K562 (cell line): ENCODE data around the gene ADGRD1. TPM values are rescaled to one million over a fixed set of nuclear protein-coding genes. Genes with fewer than 3 reads are reported as not detected.

Source experiments
- ARID2 ChIP-seq: fragments of 450-650 bp; IDR thresholded peaks from 2 replicates; pipeline ENCODE4 v1.6.1; 2017; ENCODE audit warnings: antibody characterized with exemption, mild to moderate bottlenecking
- CBX5 ChIP-seq: IDR thresholded peaks from 2 replicates; pipeline ENCODE4 v1.6.1; 2014; ENCODE audit warnings: low read depth, borderline replicate concordance
- HNRNPH1 ChIP-seq: fragments of 200-400 bp; formaldehyde crosslinking; optimal IDR thresholded peaks from 2 replicates; pipeline ENCODE3; 2017; ENCODE audit warnings: low read depth, mild to moderate bottlenecking, low read length, moderate library complexity
- JUN ChIP-seq, 2 experiments: sonication (generic) in 1 of 2; formaldehyde crosslinking in 1 of 2; IDR thresholded peaks; 2 replicates each; pipeline versions ENCODE4 v1.6.1 to v1.8.0; 2012 to 2022; ENCODE audit warnings: borderline replicate concordance in 2 of 2, mild to moderate bottlenecking in 2 of 2, improper control_type of control experiment in 1 of 2, low read depth in 1 of 2, low read length in 1 of 2, missing genetic modification reagents in 1 of 2
- KHSRP ChIP-seq: fragments of 450-650 bp; IDR thresholded peaks from 2 replicates; pipeline ENCODE4 v1.6.1; 2017
- POLR2H ChIP-seq: IDR thresholded peaks from 2 replicates; pipeline ENCODE4 v1.6.1; 2016; ENCODE audit warnings: missing genetic modification characterization, low read depth, mild to moderate bottlenecking, control low read depth, missing compliant biosample characterization, moderate library complexity
- STAT5B ChIP-seq: fragments of 250-450 bp; sonication (Bioruptor Pico); IDR thresholded peaks from 2 replicates; pipeline ENCODE4 v1.8.0; 2021; ENCODE audit warnings: mild to moderate bottlenecking, inconsistent platforms
- TEAD1 ChIP-seq, 2 experiments: fragments of 450-650 bp in 1 of 2; sonication (generic) in 1 of 2; formaldehyde crosslinking; IDR thresholded peaks; 2 replicates each; pipeline versions ENCODE4 v1.4.0 to v1.8.0; 2020 to 2022; ENCODE audit warnings: mild to moderate bottlenecking in 2 of 2, missing genetic modification reagents in 1 of 2
- ZC3H4 ChIP-seq: sonication (generic); formaldehyde crosslinking; IDR thresholded peaks from 2 replicates; pipeline ENCODE4 v1.9.0; 2021; ENCODE audit warnings: missing genetic modification reagents, borderline replicate concordance
- polyA plus RNA-seq, 8 experiments: library from polyadenylated mRNA; depleted of rRNA in 4 of 8; stranded (reverse) in 5 of 8; unstranded in 3 of 8; fragments of >200 nt; fragmentation: Nextera tagmentation in 2 of 8; fragmentation: Illumina TruSeq in 1 of 8; extraction: Ambion mirVana in 2 of 8; extraction: Trizol in 1 of 8; gene quantifications; 2 replicates each; pipeline versions ENCODE4 v1.2.1 to v1.2.3, GENCODE V29; 2011 to 2014; ENCODE audit warnings: inconsistent platforms in 1 of 8, missing spikeins in 1 of 8
- total RNA-seq, 7 experiments: library from RNA; depleted of rRNA in 6 of 7; stranded (reverse); fragments of >200 nt in 6 of 7; fragmentation: Illumina TruSeq in 2 of 7; extraction: Trizol in 2 of 7; gene quantifications; 2 replicates each; pipeline versions ENCODE4 v1.2.1 to v1.2.3, GENCODE V29; 2011 to 2021; ENCODE audit warnings: low replicate concordance in 1 of 7
- TF ChIP-seq, protein P1 (sequence below): IDR thresholded peaks from 3 replicates; pipeline ENCODE4 v1.6.1; 2011; ENCODE audit warnings: borderline replicate concordance, mild to moderate bottlenecking, moderate library complexity; ENCODE audit not compliant: insufficient read length; ENCODE audit errors: extremely low read depth

Gene ADGRD1
- total and polyA plus RNA-seq, 9 of the 15 experiments (the other 6 are each of a cell fraction or from before 2014, with no cell fraction given) = 1.7 to 11.7 (median 3.3) TPM

DNA sequence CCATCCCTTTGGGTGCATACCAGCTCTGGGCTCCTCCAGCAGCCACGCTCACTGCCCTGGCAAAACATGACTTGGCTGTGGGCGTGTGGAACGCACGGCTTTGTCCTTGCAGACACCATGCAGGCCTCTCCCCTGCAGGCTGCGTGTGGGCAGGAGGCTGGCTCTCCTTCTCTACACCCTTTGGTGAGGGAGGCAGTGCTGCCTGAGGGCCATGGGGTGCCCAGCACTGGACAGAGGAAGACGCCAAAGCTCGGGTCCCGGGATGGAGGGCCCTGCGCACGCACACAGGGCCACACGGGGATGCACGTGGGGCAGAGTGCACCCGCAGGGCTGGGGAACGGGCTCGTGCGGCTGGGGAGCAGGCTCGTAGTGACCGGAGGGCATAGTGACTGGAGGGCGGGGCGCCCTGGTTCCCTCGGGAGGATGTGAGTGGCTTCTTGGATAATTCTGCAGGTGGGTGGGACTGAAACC is 89.7 kb downstream of the ADGRD1 start (continued):
- TF ChIP-seq, protein P1, sequence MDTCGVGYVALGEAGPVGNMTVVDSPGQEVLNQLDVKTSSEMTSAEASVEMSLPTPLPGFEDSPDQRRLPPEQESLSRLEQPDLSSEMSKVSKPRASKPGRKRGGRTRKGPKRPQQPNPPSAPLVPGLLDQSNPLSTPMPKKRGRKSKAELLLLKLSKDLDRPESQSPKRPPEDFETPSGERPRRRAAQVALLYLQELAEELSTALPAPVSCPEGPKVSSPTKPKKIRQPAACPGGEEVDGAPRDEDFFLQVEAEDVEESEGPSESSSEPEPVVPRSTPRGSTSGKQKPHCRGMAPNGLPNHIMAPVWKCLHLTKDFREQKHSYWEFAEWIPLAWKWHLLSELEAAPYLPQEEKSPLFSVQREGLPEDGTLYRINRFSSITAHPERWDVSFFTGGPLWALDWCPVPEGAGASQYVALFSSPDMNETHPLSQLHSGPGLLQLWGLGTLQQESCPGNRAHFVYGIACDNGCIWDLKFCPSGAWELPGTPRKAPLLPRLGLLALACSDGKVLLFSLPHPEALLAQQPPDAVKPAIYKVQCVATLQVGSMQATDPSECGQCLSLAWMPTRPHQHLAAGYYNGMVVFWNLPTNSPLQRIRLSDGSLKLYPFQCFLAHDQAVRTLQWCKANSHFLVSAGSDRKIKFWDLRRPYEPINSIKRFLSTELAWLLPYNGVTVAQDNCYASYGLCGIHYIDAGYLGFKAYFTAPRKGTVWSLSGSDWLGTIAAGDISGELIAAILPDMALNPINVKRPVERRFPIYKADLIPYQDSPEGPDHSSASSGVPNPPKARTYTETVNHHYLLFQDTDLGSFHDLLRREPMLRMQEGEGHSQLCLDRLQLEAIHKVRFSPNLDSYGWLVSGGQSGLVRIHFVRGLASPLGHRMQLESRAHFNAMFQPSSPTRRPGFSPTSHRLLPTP = no peak
- TF ChIP-seq CBX5 (no peak), KHSRP (no peak), STAT5B (CRISPR knock-in tag) (no peak), ARID2 (no peak), HNRNPH1 (no peak), TEAD1 (CRISPR knock-in tag; IDR thresholded peaks at IDR 0.05) (no peak), POLR2H (tag) (no peak), ZC3H4 (no peak), JUN (IDR thresholded peaks at IDR 0.05; ENCODE audit: borderline replicate concordance, low read depth, low read length) (no peak), JUN (CRISPR knock-in tag; IDR thresholded peaks at IDR 0.05; ENCODE audit: borderline replicate concordance) (no peak)
